Thyroid gland (tissue), 4 donors: ENCODE data around the gene PPIL1.
A peak's percentile ranks its signal among the peaks of the same experiment; 100 is the strongest.

Experiments used
- POLR2A ChIP-seq, 2 donors: fragments of 450-650 bp; IDR thresholded peaks; one replicate each; pipeline ENCODE4 v1.6.1; 2017; ENCODE audit warnings: antibody characterized with exemption in 2 of 2, mild to moderate bottlenecking in 2 of 2, moderate library complexity in 1 of 2
- TF ChIP-seq, protein P1 (sequence below), 6 experiments: fragments of 200-600 bp in 3 of 6; fragments of 450-650 bp in 3 of 6; sonication (generic) in 3 of 6; IDR thresholded peaks; one replicate each; pipeline ENCODE4 v1.5.1; 2016 to 2019; ENCODE audit warnings: antibody characterized with exemption in 6 of 6, mild to moderate bottlenecking in 2 of 6, inconsistent platforms in 1 of 6, moderate library complexity in 1 of 6

DNA sequence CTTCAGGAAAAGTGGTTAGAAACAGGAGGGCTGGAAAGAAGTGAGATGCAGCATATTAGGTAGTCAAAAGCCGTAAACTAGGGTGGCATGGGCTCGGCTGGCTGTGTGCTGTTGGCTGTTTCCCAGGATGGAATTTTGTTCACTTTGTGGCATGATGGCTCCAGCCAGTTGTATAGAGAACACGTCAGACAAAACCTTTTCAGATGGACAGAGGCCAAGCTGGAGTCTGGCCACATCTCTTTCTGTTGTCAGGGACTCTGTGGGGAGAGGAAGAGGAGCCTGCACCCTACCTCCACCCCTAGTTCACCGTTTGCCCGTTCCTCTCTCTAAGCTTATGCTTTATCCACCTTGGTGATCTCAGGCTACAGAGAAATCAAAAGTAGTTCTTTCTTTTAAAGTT lies 33.2 kb upstream of the PPIL1 start:
- TF ChIP-seq, protein P1, sequence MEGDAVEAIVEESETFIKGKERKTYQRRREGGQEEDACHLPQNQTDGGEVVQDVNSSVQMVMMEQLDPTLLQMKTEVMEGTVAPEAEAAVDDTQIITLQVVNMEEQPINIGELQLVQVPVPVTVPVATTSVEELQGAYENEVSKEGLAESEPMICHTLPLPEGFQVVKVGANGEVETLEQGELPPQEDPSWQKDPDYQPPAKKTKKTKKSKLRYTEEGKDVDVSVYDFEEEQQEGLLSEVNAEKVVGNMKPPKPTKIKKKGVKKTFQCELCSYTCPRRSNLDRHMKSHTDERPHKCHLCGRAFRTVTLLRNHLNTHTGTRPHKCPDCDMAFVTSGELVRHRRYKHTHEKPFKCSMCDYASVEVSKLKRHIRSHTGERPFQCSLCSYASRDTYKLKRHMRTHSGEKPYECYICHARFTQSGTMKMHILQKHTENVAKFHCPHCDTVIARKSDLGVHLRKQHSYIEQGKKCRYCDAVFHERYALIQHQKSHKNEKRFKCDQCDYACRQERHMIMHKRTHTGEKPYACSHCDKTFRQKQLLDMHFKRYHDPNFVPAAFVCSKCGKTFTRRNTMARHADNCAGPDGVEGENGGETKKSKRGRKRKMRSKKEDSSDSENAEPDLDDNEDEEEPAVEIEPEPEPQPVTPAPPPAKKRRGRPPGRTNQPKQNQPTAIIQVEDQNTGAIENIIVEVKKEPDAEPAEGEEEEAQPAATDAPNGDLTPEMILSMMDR (IDR thresholded peaks at IDR 0.05): no peak
- TF ChIP-seq POLR2A (IDR thresholded peaks at IDR 0.05): peak in 1 of 2 donors; percentile 27
